Choroid plexus epithelial cell (primary cell): ENCODE results near the gene DPH2.

Experiments
- DNase-seq: peaks from one replicate; pipeline ENCODE4 v3.0.0-alpha.2; 2010; ENCODE audit warnings: low read depth
- H3K4me3 ChIP-seq: 2 replicates; pipeline ENCODE4 v1.5.1; 2011; ENCODE audit warnings: low read depth, mild to moderate bottlenecking, control low read depth, low read length, moderate library complexity
- TF ChIP-seq, protein P1 (sequence below): conservative IDR thresholded peaks from 2 replicates; pipeline ENCODE4 v1.5.1; 2011; ENCODE audit warnings: low read depth, mild to moderate bottlenecking, control low read depth, inconsistent platforms, low read length, moderate library complexity

The DPH2 gene

DNA sequence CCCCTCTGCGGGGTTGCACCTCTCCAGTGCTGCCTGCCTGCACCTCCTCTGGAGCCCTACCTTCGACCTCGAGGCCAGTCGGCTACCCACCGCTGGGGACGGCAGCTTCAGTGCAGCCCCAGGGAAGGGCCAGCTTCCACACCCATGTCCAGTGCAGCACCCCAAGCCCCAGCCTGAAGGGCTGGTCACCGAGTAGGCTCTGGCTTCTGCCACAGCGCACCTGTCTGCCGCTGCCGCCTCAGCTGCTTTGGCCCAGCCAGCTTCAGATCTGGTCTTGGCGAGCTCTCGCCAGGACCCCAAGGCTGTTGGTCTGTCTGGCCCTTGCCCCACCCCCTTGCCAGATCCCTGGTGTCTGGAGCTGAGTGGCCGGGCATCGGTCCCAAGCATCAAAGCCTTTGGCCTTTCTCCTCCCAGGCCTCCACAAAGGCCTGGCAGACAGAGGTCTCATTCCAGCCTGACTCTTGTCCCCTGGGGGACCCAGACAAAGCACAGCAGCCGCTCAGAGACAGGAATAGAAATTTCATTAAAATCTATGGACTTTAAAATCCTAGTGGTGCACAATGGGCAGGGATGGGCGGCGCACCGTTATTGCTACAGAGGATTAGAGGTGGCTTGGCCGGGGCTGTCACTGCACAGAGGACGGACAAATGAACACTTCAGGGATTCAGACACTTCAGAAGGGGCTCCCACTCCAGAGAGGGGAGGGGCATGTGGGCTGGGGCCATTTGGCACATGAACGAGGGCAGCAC is 26.3 kb downstream of the DPH2 start:
- TF ChIP-seq, protein P1, sequence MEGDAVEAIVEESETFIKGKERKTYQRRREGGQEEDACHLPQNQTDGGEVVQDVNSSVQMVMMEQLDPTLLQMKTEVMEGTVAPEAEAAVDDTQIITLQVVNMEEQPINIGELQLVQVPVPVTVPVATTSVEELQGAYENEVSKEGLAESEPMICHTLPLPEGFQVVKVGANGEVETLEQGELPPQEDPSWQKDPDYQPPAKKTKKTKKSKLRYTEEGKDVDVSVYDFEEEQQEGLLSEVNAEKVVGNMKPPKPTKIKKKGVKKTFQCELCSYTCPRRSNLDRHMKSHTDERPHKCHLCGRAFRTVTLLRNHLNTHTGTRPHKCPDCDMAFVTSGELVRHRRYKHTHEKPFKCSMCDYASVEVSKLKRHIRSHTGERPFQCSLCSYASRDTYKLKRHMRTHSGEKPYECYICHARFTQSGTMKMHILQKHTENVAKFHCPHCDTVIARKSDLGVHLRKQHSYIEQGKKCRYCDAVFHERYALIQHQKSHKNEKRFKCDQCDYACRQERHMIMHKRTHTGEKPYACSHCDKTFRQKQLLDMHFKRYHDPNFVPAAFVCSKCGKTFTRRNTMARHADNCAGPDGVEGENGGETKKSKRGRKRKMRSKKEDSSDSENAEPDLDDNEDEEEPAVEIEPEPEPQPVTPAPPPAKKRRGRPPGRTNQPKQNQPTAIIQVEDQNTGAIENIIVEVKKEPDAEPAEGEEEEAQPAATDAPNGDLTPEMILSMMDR: no peak
- no peak for DNase-seq
- H3K4me3 ChIP-seq: no peak overlapping the region

DNA sequence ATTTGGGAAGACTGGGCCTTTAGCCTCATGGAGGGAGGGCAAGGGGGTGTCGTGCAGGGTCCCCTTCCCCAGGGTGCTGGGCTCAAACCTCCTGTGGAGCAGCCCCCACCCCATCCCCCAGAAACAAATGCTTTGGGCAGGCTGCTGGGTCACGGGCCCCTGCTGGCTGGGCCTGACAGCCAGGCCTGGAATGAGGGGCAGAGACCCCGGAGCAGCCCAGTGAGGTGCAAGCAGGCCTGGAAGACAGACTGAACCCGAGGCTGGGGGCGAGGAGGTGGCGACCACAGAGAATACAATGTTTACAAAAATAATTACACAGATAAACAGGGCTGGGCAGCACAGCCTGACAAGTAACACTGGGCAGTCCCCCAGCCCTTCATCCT is 26.9 kb downstream of the DPH2 start:
- no peak overlapping the region for H3K4me3 ChIP-seq

DNA sequence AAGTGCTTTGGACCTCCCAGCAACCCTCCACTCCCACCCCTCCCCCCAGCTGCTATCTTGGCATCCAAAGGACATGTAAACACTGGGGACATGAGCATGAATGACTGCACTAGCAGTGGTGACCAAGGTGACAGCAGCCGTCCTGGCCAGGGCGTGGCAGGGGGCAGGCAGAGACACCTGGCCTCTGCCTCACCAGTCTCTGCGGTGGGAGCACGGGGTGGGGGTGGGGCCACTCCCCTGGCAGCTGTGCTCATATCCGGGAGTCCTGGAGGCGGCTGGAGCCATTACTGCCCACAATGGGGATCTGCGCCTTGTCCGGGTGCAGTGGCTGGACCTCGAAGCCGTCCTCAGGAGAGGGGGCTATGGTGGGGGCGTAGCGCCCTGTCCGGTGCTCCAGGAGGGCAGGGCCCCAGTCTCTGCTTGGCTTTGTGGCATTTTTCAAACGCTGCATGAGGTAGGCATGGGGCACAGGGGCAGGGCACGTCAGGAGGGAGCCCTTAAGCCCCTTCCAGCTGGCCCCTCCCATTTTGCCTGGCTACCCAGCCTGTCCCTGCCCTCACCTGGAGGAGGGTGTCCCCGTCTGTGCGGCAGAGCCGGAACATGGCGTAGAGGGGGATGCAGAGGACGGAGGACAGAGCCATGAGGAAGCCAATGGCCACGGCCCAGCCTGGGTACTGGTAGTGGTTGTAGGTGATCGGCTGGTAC is 27.6 kb downstream of the DPH2 start:
- H3K4me3 ChIP-seq: no peak overlapping the region
- DNase-seq: no peak
- TF ChIP-seq, protein P1: no peak

More for the DNA sequence above, 26.9 kb downstream of the DPH2 start:
- TF ChIP-seq, protein P1: no peak
- DNase-seq: no peak

DNA sequence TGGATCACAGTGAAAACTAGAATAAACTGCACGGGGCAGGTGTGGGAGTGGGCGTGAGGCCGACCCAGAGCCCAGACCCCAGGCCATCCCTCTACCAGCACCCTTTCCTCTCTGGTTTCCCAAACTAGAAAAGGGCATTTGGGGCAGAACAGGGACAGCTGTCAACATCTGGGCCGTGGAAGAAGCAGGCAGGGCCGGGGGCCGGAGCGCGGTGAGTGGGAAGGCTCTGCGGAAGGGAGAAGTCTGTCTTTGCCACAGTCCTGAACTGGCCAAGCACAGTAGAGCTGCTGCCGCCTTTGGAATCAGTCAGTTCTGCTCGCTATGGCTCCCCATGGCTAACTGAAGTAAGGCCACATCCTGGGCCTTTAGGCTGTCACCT is 28.2 kb downstream of the DPH2 start:
- no peak overlapping the region for H3K4me3 ChIP-seq
- DNase-seq: no peak
- TF ChIP-seq, protein P1: no peak

DNA sequence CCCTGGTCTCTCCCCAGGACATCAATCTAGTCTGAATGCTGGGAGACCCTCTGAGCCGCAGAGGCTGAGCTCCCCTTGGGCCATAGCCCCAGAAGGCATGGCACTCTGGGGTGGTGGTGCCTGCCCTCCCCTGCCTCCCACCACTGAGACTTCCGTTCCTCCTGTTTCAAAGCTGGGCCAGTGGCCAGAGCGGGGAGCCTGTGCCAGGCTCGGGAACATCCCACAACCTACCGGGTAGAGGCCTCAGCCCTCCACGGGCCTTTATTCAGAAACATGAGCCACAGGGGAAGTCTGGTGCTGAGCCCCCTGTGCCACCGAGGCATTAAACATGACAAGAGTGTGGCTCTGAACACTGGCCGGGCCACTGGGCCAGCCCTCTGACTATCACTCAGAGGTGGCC is 29.6 kb downstream of the DPH2 start:
- TF ChIP-seq, protein P1: no peak
- DNase-seq: no peak
- no peak overlapping the region for H3K4me3 ChIP-seq

DNA sequence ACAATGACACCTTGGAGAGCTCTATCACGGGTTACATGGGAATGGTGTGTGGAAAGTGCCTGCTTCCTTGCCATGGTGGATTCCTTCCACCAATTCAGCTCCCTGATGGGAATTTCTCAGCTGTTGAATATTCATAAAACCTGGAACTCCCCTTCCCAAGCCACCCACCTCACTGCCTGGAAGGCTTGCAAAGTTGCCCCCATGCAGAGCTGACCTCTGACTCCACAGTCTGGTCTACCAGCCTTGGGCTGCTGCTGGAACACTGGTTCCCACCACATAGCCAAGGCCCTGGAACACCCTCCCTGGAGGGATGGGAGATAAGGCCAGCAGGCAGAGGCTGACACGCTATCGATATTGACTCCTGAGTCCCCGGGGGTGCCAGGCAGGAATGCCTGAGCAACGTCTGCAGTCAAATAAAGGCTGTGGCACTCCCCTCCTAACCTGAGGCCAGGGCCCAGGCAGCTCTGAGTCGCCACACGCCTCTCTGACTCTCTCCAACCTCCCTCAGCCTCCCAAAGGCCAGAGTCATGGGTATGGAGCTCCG is 30.4 kb downstream of the DPH2 start:
- TF ChIP-seq, protein P1: no peak
- no peak overlapping the region for H3K4me3 ChIP-seq
- no peak for DNase-seq
